ENCODE measurements around the gene PTP4A1. TPM values are rescaled to one million over a fixed set of nuclear protein-coding genes. Genes with fewer than 3 reads are reported as not detected.

The PTP4A1 gene
- total RNA-seq, 4 donors from 2014 or later: 10.5 to 22.8 (median 18.4) TPM

DNA sequence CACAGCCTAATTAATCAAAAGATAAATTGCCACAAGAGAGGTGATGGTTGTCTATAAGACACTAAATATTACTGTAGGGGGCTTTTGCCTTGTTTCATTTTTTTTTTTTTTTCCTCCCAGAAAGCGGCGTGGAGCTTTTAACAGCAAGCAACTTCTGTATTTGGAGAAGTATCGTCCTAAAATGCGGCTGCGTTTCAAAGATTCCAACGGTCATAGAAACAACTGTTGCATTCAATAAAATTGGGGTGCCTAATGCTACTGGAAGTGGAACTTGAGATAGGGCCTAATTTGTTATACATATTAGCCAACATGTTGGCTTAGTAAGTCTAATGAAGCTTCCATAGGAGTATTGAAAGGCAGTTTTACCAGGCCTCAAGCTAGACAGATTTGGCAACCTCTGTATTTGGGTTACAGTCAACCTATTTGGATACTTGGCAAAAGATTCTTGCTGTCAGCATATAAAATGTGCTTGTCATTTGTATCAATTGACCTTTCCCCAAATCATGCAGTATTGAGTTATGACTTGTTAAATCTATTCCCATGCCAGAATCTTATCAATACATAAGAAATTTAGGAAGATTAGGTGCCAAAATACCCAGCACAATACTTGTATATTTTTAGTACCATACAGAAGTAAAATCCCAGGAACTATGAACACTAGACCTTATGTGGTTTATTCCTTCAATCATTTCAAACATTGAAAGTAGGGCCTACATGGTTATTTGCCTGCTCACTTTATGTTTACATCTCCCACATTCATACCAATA lies 7.8 kb downstream of the PTP4A1 start:
- Histone ChIP-seq H3K9me3 (no peaks in the 10 kb centered on the region), H3K27me3 (no peaks in the 10 kb centered on the region), H3K4me3 (no peak overlapping the region), H3K36me3 (peaks cover 0 to 72% (median 9%) of the 10 kb centered on the region in 3 donors), H3K4me1 (peaks cover 0 to 22% (median 3%) of the 10 kb centered on the region in 4 donors), H3K27ac (no peak overlapping the region)
- WGBS, 2 donors: 91 to 97% methylated on average over 6 of the region's 6 CpGs
- DNase-seq (ENCODE audit: low spot score in 2 of 2): no peak
- no peak for TF ChIP-seq CTCF (IDR thresholded peaks at IDR 0.05)
- TF ChIP-seq POLR2A (IDR thresholded peaks at IDR 0.05): no peak
- TF ChIP-seq EP300 (IDR thresholded peaks at IDR 0.05): no peak

GRCh38 chr6:63580704-63580961 lies 8.4 kb downstream of the PTP4A1 start:
- H3K27me3 ChIP-seq: no peaks in the 10 kb centered on the region
- 84 to 86% methylated on average over 3 of the region's 3 CpGs for WGBS, 2 donors
- TF ChIP-seq CTCF (IDR thresholded peaks at IDR 0.05) (no peak), EP300 (IDR thresholded peaks at IDR 0.05) (no peak), POLR2A (IDR thresholded peaks at IDR 0.05) (no peak)
- no peak overlapping the region for H3K27ac ChIP-seq
- no peak overlapping the region for H3K4me3 ChIP-seq
- peaks cover 0 to 17% (median 1%) of the 10 kb centered on the region in 4 donors for H3K4me1 ChIP-seq
- peaks cover 0 to 72% (median 9%) of the 10 kb centered on the region in 3 donors for H3K36me3 ChIP-seq
- no peaks in the 10 kb centered on the region for H3K9me3 ChIP-seq
- no peak for DNase-seq (ENCODE audit: low spot score in 2 of 2)

- no peaks in the 10 kb centered on the region for H3K9me3 ChIP-seq
- H3K4me3 ChIP-seq: no peak overlapping the region
- no peaks in the 10 kb centered on the region for H3K27me3 ChIP-seq
- no peak for TF ChIP-seq EP300 (IDR thresholded peaks at IDR 0.05)
- no peak for TF ChIP-seq POLR2A (IDR thresholded peaks at IDR 0.05)
- TF ChIP-seq CTCF (IDR thresholded peaks at IDR 0.05): no peak
- no peak for DNase-seq (ENCODE audit: low spot score in 2 of 2)
- H3K36me3 ChIP-seq: peaks cover 0 to 70% (median 9%) of the 10 kb centered on the region in 3 donors
- WGBS, 2 donors: 93% methylated on average over 2 of the region's 2 CpGs
- H3K4me1 ChIP-seq: peaks cover 0 to 9% (median 0%) of the 10 kb centered on the region in 4 donors
- no peak overlapping the region for H3K27ac ChIP-seq
Observed at GRCh38 chr6:63581355-63582013, 9.2 kb downstream of the PTP4A1 start.

DNA sequence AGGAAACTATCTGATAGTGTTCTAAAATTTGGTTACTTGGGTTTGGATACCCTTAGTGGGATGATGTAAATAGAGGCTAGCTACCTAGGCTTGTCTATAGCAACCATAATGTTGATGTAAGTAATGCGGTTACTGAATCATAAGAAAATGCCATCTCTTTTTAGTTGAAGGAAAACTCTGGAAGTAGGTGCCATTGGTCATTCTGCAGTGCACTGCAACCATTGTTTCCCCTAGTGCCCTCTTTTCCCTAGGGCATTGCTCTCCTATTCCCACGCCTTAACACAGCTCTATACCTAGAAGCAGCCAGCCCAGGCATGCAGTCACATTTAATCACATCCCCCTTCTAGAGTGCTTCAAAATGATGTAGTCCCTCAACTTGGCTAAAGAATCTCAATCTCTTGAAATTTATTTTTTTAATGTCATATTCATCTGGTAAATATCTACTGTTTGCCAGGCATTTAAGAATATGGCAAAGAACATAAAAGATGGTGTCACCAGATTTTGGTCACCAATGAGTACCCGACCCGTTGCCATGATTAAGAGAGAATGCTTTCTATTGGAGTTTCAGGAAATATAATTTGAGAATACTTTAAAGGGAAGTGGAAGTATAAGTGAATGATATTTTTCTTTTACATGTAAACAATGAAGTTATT lies 10.4 kb downstream of the PTP4A1 start:
- Histone ChIP-seq H3K27me3 (no peaks in the 10 kb centered on the region), H3K4me1 (no peaks in the 10 kb centered on the region), H3K9me3 (no peaks in the 10 kb centered on the region), H3K4me3 (no peak overlapping the region), H3K27ac (no peak overlapping the region), H3K36me3 (peaks cover 0 to 58% (median 9%) of the 10 kb centered on the region in 3 donors)
- no peak for TF ChIP-seq CTCF (IDR thresholded peaks at IDR 0.05)
- TF ChIP-seq POLR2A (IDR thresholded peaks at IDR 0.05): no peak
- TF ChIP-seq EP300 (IDR thresholded peaks at IDR 0.05): no peak
- 71 to 97% methylated on average over 4 of the region's 4 CpGs for WGBS, 2 donors
- DNase-seq (ENCODE audit: low spot score in 2 of 2): no peak

GRCh38 chr6:63584125-63584514 lies 11.8 kb downstream of the PTP4A1 start:
- Histone ChIP-seq H3K9me3 (no peaks in the 10 kb centered on the region), H3K4me3 (no peak overlapping the region), H3K4me1 (no peaks in the 10 kb centered on the region), H3K27me3 (no peaks in the 10 kb centered on the region), H3K36me3 (peaks cover 0 to 48% (median 9%) of the 10 kb centered on the region in 3 donors), H3K27ac (no peak overlapping the region)
- TF ChIP-seq CTCF (IDR thresholded peaks at IDR 0.05) (no peak), POLR2A (IDR thresholded peaks at IDR 0.05) (no peak), EP300 (IDR thresholded peaks at IDR 0.05) (no peak)
- DNase-seq (ENCODE audit: low spot score in 2 of 2): no peak
- WGBS, 2 donors: 59 to 77% methylated on average over 4 of the region's 4 CpGs
